IMR-90 (cell line): ENCODE measurements around the gene PPP6R3. TPM values are rescaled to one million over a fixed set of nuclear protein-coding genes. Genes with fewer than 3 reads are reported as not detected.

Experiments used
- ATAC-seq: fragments of 200-7000 bp; cut with Tn5 transposase; 2 replicates; pipeline ENCODE4 v1.9.1; 2020; ENCODE audit warnings: low read depth, mild to moderate bottlenecking, moderate library complexity
- BruUV-seq: library from RNA; stranded (reverse); fragments of 400-500 nt; replicated peaks from 2 replicates; lab custom pipeline; 2021; lab: Mats Ljungman, UMichigan
- CTCF ChIA-PET: fragments of 300-600 bp; formaldehyde crosslinking; extraction: SDS; loops from one replicate; lab custom pipeline; 2021; ENCODE audit warnings: antibody characterized with exemption; lab: Yijun Ruan, JAX
- POLR2A ChIA-PET: fragments of 300-600 bp; sonication (Branson Sonifier 250); formaldehyde crosslinking; loops from one replicate; lab custom pipeline; 2022; ENCODE audit warnings: antibody characterized with exemption; ENCODE audit not compliant: unreplicated experiment; lab: Charles Lee
- DNase-seq: peaks from one replicate; pipeline ENCODE4 v3.0.0; 2013
- H2AFZ ChIP-seq: replicated peaks from 2 replicates; pipeline ENCODE3; 2013; ENCODE audit warnings: low read length, mild to moderate bottlenecking; ENCODE audit not compliant: poor library complexity
- H2AK5ac ChIP-seq: 2 replicates; pipeline ENCODE4 v1.6.1; 2013; ENCODE audit warnings: low read depth, low read length, inconsistent platforms
- H2AK9ac ChIP-seq: replicated peaks from 2 replicates; pipeline ENCODE3; 2013; ENCODE audit warnings: mild to moderate bottlenecking, low read depth, low read length, moderate library complexity; ENCODE audit not compliant: poor library complexity
- H2BK120ac ChIP-seq: 2 replicates; pipeline ENCODE4 v1.6.1; 2013; ENCODE audit warnings: low read depth, low read length, inconsistent platforms
- H2BK15ac ChIP-seq: 3 replicates; pipeline ENCODE4 v1.6.1; 2013; ENCODE audit warnings: low read depth, low read length, inconsistent platforms
- H2BK20ac ChIP-seq: 2 replicates; pipeline ENCODE4 v1.6.1; 2013; ENCODE audit warnings: low read depth, mild to moderate bottlenecking, inconsistent platforms, low read length, moderate library complexity
- H2BK5ac ChIP-seq: 2 replicates; pipeline ENCODE4 v1.6.1; 2013; ENCODE audit warnings: mild to moderate bottlenecking, low read depth, low read length, inconsistent platforms; ENCODE audit not compliant: poor library complexity, severe bottlenecking
- H3K14ac ChIP-seq: replicated peaks from 2 replicates; pipeline ENCODE4 v1.6.1; 2013; ENCODE audit warnings: low read depth, low read length, inconsistent platforms
- H3K18ac ChIP-seq: 2 replicates; pipeline ENCODE4 v1.6.1; 2013; ENCODE audit warnings: low read depth, low read length, control low read depth
- H3K23ac ChIP-seq: 2 replicates; pipeline ENCODE4 v1.6.1; 2013; ENCODE audit warnings: low read depth, low read length, inconsistent platforms
- H3K27ac ChIP-seq: 2 replicates; pipeline ENCODE4 v1.5.1; 2013; ENCODE audit warnings: mild to moderate bottlenecking, control low read depth, low read length; ENCODE audit not compliant: insufficient read depth
- H3K27me3 ChIP-seq: 2 replicates; pipeline ENCODE4 v1.6.1; 2013; ENCODE audit warnings: low read length; ENCODE audit not compliant: control insufficient read depth, insufficient read depth
- H3K36me3 ChIP-seq: 2 replicates; pipeline ENCODE4 v1.6.1; 2013; ENCODE audit warnings: low read length, mixed read lengths; ENCODE audit not compliant: control insufficient read depth, insufficient read depth
- H3K4ac ChIP-seq: 2 replicates; pipeline ENCODE4 v1.6.1; 2013; ENCODE audit warnings: low read depth, low read length, inconsistent platforms
- H3K4me1 ChIP-seq: 2 replicates; pipeline ENCODE4 v1.6.1; 2013; ENCODE audit warnings: low read length, mixed read lengths; ENCODE audit not compliant: control insufficient read depth, insufficient read depth
- H3K4me2 ChIP-seq: 2 replicates; pipeline ENCODE4 v1.6.1; 2013; ENCODE audit warnings: low read depth, mild to moderate bottlenecking, control low read depth, low read length, moderate library complexity
- H3K4me3 ChIP-seq: 2 replicates; pipeline ENCODE4 v1.5.1; 2013; ENCODE audit warnings: low read depth, mild to moderate bottlenecking, control low read depth, low read length, moderate library complexity; ENCODE audit not compliant: insufficient read depth
- H3K56ac ChIP-seq: 2 replicates; pipeline ENCODE4 v1.6.1; 2013; ENCODE audit warnings: low read length, inconsistent platforms; ENCODE audit not compliant: insufficient read depth; ENCODE audit errors: extremely low read depth
- H3K79me1 ChIP-seq, 2 experiments: 2 replicates each; pipeline ENCODE4 v1.6.1; 2013; ENCODE audit warnings: low read length in 2 of 2, inconsistent platforms in 1 of 2, low read depth in 1 of 2
- H3K9ac ChIP-seq: 2 replicates; pipeline ENCODE4 v1.6.1; 2013; ENCODE audit warnings: low read depth, low read length, control low read depth
- H3K9me1 ChIP-seq: 2 replicates; pipeline ENCODE4 v1.6.1; 2013; ENCODE audit warnings: low read length, inconsistent platforms; ENCODE audit not compliant: insufficient read depth
- H3K9me3 ChIP-seq: 2 replicates; pipeline ENCODE4 v1.6.1; 2013; ENCODE audit warnings: low read length; ENCODE audit not compliant: control insufficient read depth, insufficient read depth
- H4K20me1 ChIP-seq: 2 replicates; pipeline ENCODE4 v1.6.1; 2013; ENCODE audit warnings: low read length, inconsistent platforms; ENCODE audit not compliant: insufficient read depth
- H4K5ac ChIP-seq: 2 replicates; pipeline ENCODE4 v1.6.1; 2013; ENCODE audit warnings: mild to moderate bottlenecking, low read depth, low read length, control low read depth
- H4K8ac ChIP-seq, 2 experiments: 2 replicates each; pipeline ENCODE4 v1.6.1; 2013; ENCODE audit warnings: low read depth in 2 of 2, low read length in 2 of 2, control low read depth in 1 of 2, inconsistent platforms in 1 of 2
- H4K91ac ChIP-seq: 2 replicates; pipeline ENCODE4 v1.6.1; 2013; ENCODE audit warnings: low read depth, low read length, inconsistent platforms; ENCODE audit not compliant: insufficient read depth
- CHD1 ChIP-seq: IDR thresholded peaks from 2 replicates; pipeline ENCODE4 v1.6.1; 2012; ENCODE audit warnings: low read depth, low read length, improper control_type of control experiment
- MAFK ChIP-seq: IDR thresholded peaks from 2 replicates; pipeline ENCODE4 v1.6.1; 2012; ENCODE audit warnings: low read depth, low read length, improper control_type of control experiment
- RAD21 ChIP-seq: IDR thresholded peaks from 2 replicates; pipeline ENCODE4 v1.6.1; 2012; ENCODE audit warnings: low read length, improper control_type of control experiment
- RCOR1 ChIP-seq: IDR thresholded peaks from 2 replicates; pipeline ENCODE4 v1.6.1; 2012; ENCODE audit warnings: mild to moderate bottlenecking, low read length, improper control_type of control experiment; ENCODE audit not compliant: insufficient replicate concordance
- WGBS, 2 experiments: methylation state at CpG; one replicate each; pipeline versions ENCODE4 v1.1.5 to v1.1.7; 2013; ENCODE audit warnings: missing lambda C conversion rate in 2 of 2; ENCODE audit not compliant: insufficient read length in 1 of 2; ENCODE audit errors: extremely low coverage in 2 of 2; 5-methylcytosine and 5-hydroxymethylcytosine counted together
- dilution Hi-C: fragments of 300-500 bp; cut with HindIII; formaldehyde crosslinking; loops from one replicate; pipeline ENCODE4 v1.14.3; 2018; ENCODE audit warnings: low sequenced_read_pairs; ENCODE audit not compliant: unreplicated experiment
- in situ Hi-C: fragments of 300-500 bp; cut with MboI; formaldehyde crosslinking; loops from 3 replicates; pipeline ENCODE4 v1.14.3; 2019; ENCODE audit warnings: low sequenced_read_pairs, inconsistent platforms, mixed read lengths
- intact Hi-C: fragments of 100-400 bp; cut with micrococcal nuclease; formaldehyde crosslinking; loops from 2 replicates; pipeline ENCODE4 v1.10.0; 2022
- polyA plus RNA-seq, 3 experiments: library from polyadenylated mRNA; depleted of rRNA; stranded (reverse); fragments of >200 nt; gene quantifications; 2 replicates each; pipeline ENCODE4 v1.2.3, GENCODE V29; 2012; ENCODE audit warnings: low replicate concordance in 1 of 3
- total RNA-seq: library from RNA; depleted of rRNA; stranded (reverse); fragments of >200 nt; gene quantifications from 2 replicates; pipeline ENCODE4 v1.2.3, GENCODE V29; 2012

The PPP6R3 gene
- total and polyA plus RNA-seq, 2 of the 4 experiments (the other 2 are of a cell fraction), result 29.0 to 123 TPM

DNA sequence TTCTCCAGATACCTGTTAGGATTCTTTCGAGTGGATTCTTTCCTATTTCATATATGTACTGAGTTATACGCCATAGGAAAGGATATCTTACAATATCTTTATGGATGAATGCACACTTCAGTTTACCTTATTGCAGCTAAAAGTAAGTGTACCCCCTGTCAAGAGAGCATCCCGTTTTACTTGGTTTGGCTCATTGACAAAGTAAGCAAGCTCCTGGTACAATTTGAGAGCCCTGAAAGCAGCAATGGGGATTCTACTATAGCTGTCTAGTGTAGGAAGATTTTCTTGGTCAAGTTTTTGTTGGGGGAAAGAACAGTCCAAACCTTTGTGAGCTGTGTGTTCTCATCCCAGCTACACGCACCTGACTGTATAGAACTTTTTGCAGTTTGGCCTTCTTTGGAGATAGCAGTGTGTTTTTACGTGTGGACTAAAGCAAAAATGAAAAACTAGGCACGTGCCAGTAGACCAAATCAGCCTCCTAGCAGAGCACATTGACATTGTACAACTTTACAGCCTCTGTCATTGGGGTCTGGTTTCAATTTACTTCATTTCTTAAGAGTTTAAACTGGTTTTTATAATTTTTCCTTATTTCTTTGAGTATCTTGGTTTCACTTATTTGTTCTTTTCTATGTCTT is 44.0 kb downstream of the PPP6R3 start:
- WGBS, 2 experiments, result 40% methylated on average over 1 of the region's 6 CpGs; no CpG with 5 or more reads in 1 of the 2 experiments
- dilution Hi-C loops, result no loop called here
- H3K4me2 ChIP-seq, result no peak overlapping the region

More for the DNA sequence above, 44.0 kb downstream of the PPP6R3 start:
- peaks cover 31 to 91% of the 10 kb centered on the region in 2 experiments for H3K79me1 ChIP-seq
- POLR2A ChIA-PET, result no interaction called here
- H2BK15ac ChIP-seq, result no peak overlapping the region
- no peak overlapping the region for H2AK9ac ChIP-seq
- H2BK20ac ChIP-seq, result no peak overlapping the region
- H3K23ac ChIP-seq, result peak overlapping the region; percentile 54
- H3K9me1 ChIP-seq, result peaks cover 25% of the 10 kb centered on the region
- H3K27me3 ChIP-seq, result no peaks in the 10 kb centered on the region
- H3K27ac ChIP-seq, result no peak overlapping the region
- H3K9me3 ChIP-seq, result no peaks in the 10 kb centered on the region
- CTCF ChIA-PET, result interaction anchor here (1.1 kb wide), 1 partner anchor 18 kb away, joined by 4 read pairs; no protein-coding TSS in a partner anchor
- peaks cover 8% of the 10 kb centered on the region for H3K4me1 ChIP-seq
- H3K56ac ChIP-seq, result no peak overlapping the region
- intact Hi-C loops, result loop anchor here (5.0 kb wide), 1 partner anchor 42 kb away; the partner anchor contains the start of gene PPP6R3
- no peaks in the 10 kb centered on the region for H3K36me3 ChIP-seq
- H2AFZ ChIP-seq, result no peak overlapping the region
- no peak overlapping the region for H2BK120ac ChIP-seq
- no TSS peak for BruUV-seq
- DNase-seq, result no peak
- TF ChIP-seq MAFK (no peak), CHD1 (no peak), RAD21 (no peak), RCOR1 (no peak)
- in situ Hi-C loops, result no loop called here
- H3K14ac ChIP-seq, result peak overlapping the region; percentile 43; the same call in 1 of the 2 replicates
- H3K4me3 ChIP-seq, result no peak overlapping the region
- no peak overlapping the region for H3K18ac ChIP-seq
- no peak overlapping the region for H4K5ac ChIP-seq
- H4K91ac ChIP-seq, result no peak overlapping the region
- H2AK5ac ChIP-seq, result no peak overlapping the region
- ATAC-seq, result no peak
- peaks cover 99% of the 10 kb centered on the region for H4K20me1 ChIP-seq
- H3K9ac ChIP-seq, result no peak overlapping the region
- H4K8ac ChIP-seq, result no peak overlapping the region
- H3K4ac ChIP-seq, result no peak overlapping the region
- no peak overlapping the region for H2BK5ac ChIP-seq
